Measurements from ENCODE around the gene SPATA7.

The SPATA7 gene

GRCh38 chr14:88437658-88438057 is 52.2 kb downstream of the SPATA7 start:
- DNase-seq (ENCODE audit: low spot score): no peak

GRCh38 chr14:88439088-88439487 is 53.6 kb downstream of the SPATA7 start:
- Histone ChIP-seq H2BK15ac (ENCODE audit: low read length) (no peak overlapping the region), H3K14ac (ENCODE audit: low read length) (no peak overlapping the region), H3K4ac (ENCODE audit: low read length) (no peak overlapping the region), H3K4me2 (ENCODE audit: insufficient read depth, low read length, poor library complexity, severe bottlenecking) (no peak overlapping the region), H2BK5ac (ENCODE audit: low read length) (no peak overlapping the region), H2AFZ (ENCODE audit: low read length) (no peak overlapping the region), H3K27ac (replicated peaks; ENCODE audit: low read length) (no peak overlapping the region), H3K9me3 (replicated peaks in 1 of 2; ENCODE audit: control insufficient read depth in 2 of 2, insufficient read depth in 1 of 2, low read depth in 1 of 2, low read length in 2 of 2) (no peaks in the 10 kb centered on the region), H4K8ac (ENCODE audit: low read depth, low read length) (no peak overlapping the region), H2BK12ac (ENCODE audit: low read length) (no peak overlapping the region), H2AK5ac (ENCODE audit: low read depth, low read length) (no peak overlapping the region), H3K27me3 (ENCODE audit: control insufficient read depth in 3 of 3, insufficient read depth in 3 of 3, low read depth in 1 of 3, low read length in 3 of 3) (no peaks in the 10 kb centered on the region), H3K23ac (ENCODE audit: low read depth, low read length, poor library complexity) (no peak overlapping the region), H3K36me3 (replicated peaks in 1 of 2; ENCODE audit: control insufficient read depth in 2 of 2, insufficient read depth in 2 of 2, low read length in 2 of 2) (peaks cover 3 to 8% of the 10 kb centered on the region in 2 donors), H3K79me1 (ENCODE audit: low read depth, low read length) (no peaks in the 10 kb centered on the region), H3K9ac (ENCODE audit: low read depth, low read length, poor library complexity) (no peak overlapping the region), H3K18ac (ENCODE audit: low read length) (no peak overlapping the region), H3K4me3 (ENCODE audit: low read length in 2 of 2) (no peak overlapping the region), H2BK120ac (ENCODE audit: low read depth, low read length) (no peak overlapping the region), H4K91ac (ENCODE audit: low read depth, low read length, poor library complexity) (no peak overlapping the region), H3K4me1 (ENCODE audit: control insufficient read depth in 2 of 2, insufficient read depth in 1 of 2, low read depth in 1 of 2, low read length in 2 of 2) (no peaks in the 10 kb centered on the region)
- WGBS, 2 donors (ENCODE audit: extremely low coverage in 2 of 2, insufficient read length in 2 of 2, insufficient replicate concordance in 1 of 2): no CpG with 5 or more reads among the region's 2 CpGs
- DNase-seq (ENCODE audit: low spot score): no peak

More at GRCh38 chr14:88437658-88438057, 52.2 kb downstream of the SPATA7 start:
- no peak overlapping the region for H3K18ac ChIP-seq (ENCODE audit: low read length)
- H2AFZ ChIP-seq (ENCODE audit: low read length): no peak overlapping the region
- no peak overlapping the region for H3K9ac ChIP-seq (ENCODE audit: low read depth, low read length, poor library complexity)
- H3K14ac ChIP-seq (ENCODE audit: low read length): no peak overlapping the region
- no peak overlapping the region for H3K23ac ChIP-seq (ENCODE audit: low read depth, low read length, poor library complexity)
- H2BK12ac ChIP-seq (ENCODE audit: low read length): no peak overlapping the region
- H3K4me2 ChIP-seq (ENCODE audit: insufficient read depth, low read length, poor library complexity, severe bottlenecking): no peak overlapping the region
- no peak overlapping the region for H3K4ac ChIP-seq (ENCODE audit: low read length)
- H2BK5ac ChIP-seq (ENCODE audit: low read length): no peak overlapping the region
- no peak overlapping the region for H2BK15ac ChIP-seq (ENCODE audit: low read length)
- H4K8ac ChIP-seq (ENCODE audit: low read depth, low read length): no peak overlapping the region
- no CpG with 5 or more reads among the region's 5 CpGs for WGBS, 2 donors (ENCODE audit: extremely low coverage in 2 of 2, insufficient read length in 2 of 2, insufficient replicate concordance in 1 of 2)
- no peak overlapping the region for H3K4me3 ChIP-seq (ENCODE audit: low read length in 2 of 2)
- no peaks in the 10 kb centered on the region for H3K9me3 ChIP-seq (replicated peaks in 1 of 2; ENCODE audit: control insufficient read depth in 2 of 2, insufficient read depth in 1 of 2, low read depth in 1 of 2, low read length in 2 of 2)
- no peaks in the 10 kb centered on the region for H3K79me1 ChIP-seq (ENCODE audit: low read depth, low read length)
- H2BK120ac ChIP-seq (ENCODE audit: low read depth, low read length): no peak overlapping the region
- peaks cover 3 to 8% of the 10 kb centered on the region in 2 donors for H3K36me3 ChIP-seq (replicated peaks in 1 of 2; ENCODE audit: control insufficient read depth in 2 of 2, insufficient read depth in 2 of 2, low read length in 2 of 2)
- no peaks in the 10 kb centered on the region for H3K4me1 ChIP-seq (ENCODE audit: control insufficient read depth in 2 of 2, insufficient read depth in 1 of 2, low read depth in 1 of 2, low read length in 2 of 2)
- no peak overlapping the region for H3K27ac ChIP-seq (replicated peaks; ENCODE audit: low read length)
- no peak overlapping the region for H2AK5ac ChIP-seq (ENCODE audit: low read depth, low read length)
- no peak overlapping the region for H4K91ac ChIP-seq (ENCODE audit: low read depth, low read length, poor library complexity)
- no peaks in the 10 kb centered on the region for H3K27me3 ChIP-seq (ENCODE audit: control insufficient read depth in 3 of 3, insufficient read depth in 3 of 3, low read depth in 1 of 3, low read length in 3 of 3)

GRCh38 chr14:88452231-88452630 is 66.8 kb downstream of the SPATA7 start:
- Histone ChIP-seq H2BK120ac (ENCODE audit: low read depth, low read length) (no peak overlapping the region), H3K36me3 (replicated peaks in 1 of 2; ENCODE audit: control insufficient read depth in 2 of 2, insufficient read depth in 2 of 2, low read length in 2 of 2) (peaks cover 2 to 5% of the 10 kb centered on the region in 2 donors), H3K4me2 (ENCODE audit: insufficient read depth, low read length, poor library complexity, severe bottlenecking) (no peak overlapping the region), H2AFZ (ENCODE audit: low read length) (no peak overlapping the region), H3K27ac (replicated peaks; ENCODE audit: low read length) (no peak overlapping the region), H2AK5ac (ENCODE audit: low read depth, low read length) (no peak overlapping the region), H3K4ac (ENCODE audit: low read length) (no peak overlapping the region), H3K23ac (ENCODE audit: low read depth, low read length, poor library complexity) (no peak overlapping the region), H3K14ac (ENCODE audit: low read length) (no peak overlapping the region), H4K91ac (ENCODE audit: low read depth, low read length, poor library complexity) (no peak overlapping the region), H3K4me1 (ENCODE audit: control insufficient read depth in 2 of 2, insufficient read depth in 1 of 2, low read depth in 1 of 2, low read length in 2 of 2) (no peaks in the 10 kb centered on the region), H2BK12ac (ENCODE audit: low read length) (no peak overlapping the region), H3K4me3 (ENCODE audit: low read length in 2 of 2) (no peak overlapping the region), H4K8ac (ENCODE audit: low read depth, low read length) (no peak overlapping the region), H3K9me3 (replicated peaks in 1 of 2; ENCODE audit: control insufficient read depth in 2 of 2, insufficient read depth in 1 of 2, low read depth in 1 of 2, low read length in 2 of 2) (no peaks in the 10 kb centered on the region), H3K79me1 (ENCODE audit: low read depth, low read length) (no peaks in the 10 kb centered on the region), H2BK15ac (ENCODE audit: low read length) (no peak overlapping the region), H3K27me3 (ENCODE audit: control insufficient read depth in 3 of 3, insufficient read depth in 3 of 3, low read depth in 1 of 3, low read length in 3 of 3) (no peaks in the 10 kb centered on the region), H2BK5ac (ENCODE audit: low read length) (no peak overlapping the region), H3K9ac (ENCODE audit: low read depth, low read length, poor library complexity) (no peak overlapping the region), H3K18ac (ENCODE audit: low read length) (no peak overlapping the region)
- WGBS, 2 donors (ENCODE audit: extremely low coverage in 2 of 2, insufficient read length in 2 of 2, insufficient replicate concordance in 1 of 2): no CpG with 5 or more reads among the region's 4 CpGs
- DNase-seq (ENCODE audit: low spot score): no peak

- Histone ChIP-seq H3K4me1 (ENCODE audit: control insufficient read depth in 2 of 2, insufficient read depth in 1 of 2, low read depth in 1 of 2, low read length in 2 of 2) (no peaks in the 10 kb centered on the region), H4K8ac (ENCODE audit: low read depth, low read length) (no peak overlapping the region), H3K9me3 (replicated peaks in 1 of 2; ENCODE audit: control insufficient read depth in 2 of 2, insufficient read depth in 1 of 2, low read depth in 1 of 2, low read length in 2 of 2) (no peaks in the 10 kb centered on the region), H3K79me1 (ENCODE audit: low read depth, low read length) (no peaks in the 10 kb centered on the region), H3K14ac (ENCODE audit: low read length) (no peak overlapping the region), H2AFZ (ENCODE audit: low read length) (no peak overlapping the region), H3K36me3 (replicated peaks in 1 of 2; ENCODE audit: control insufficient read depth in 2 of 2, insufficient read depth in 2 of 2, low read length in 2 of 2) (peaks cover 2 to 5% of the 10 kb centered on the region in 2 donors), H2AK5ac (ENCODE audit: low read depth, low read length) (no peak overlapping the region), H3K4ac (ENCODE audit: low read length) (no peak overlapping the region), H3K18ac (ENCODE audit: low read length) (no peak overlapping the region), H3K4me3 (ENCODE audit: low read length in 2 of 2) (no peak overlapping the region), H2BK5ac (ENCODE audit: low read length) (no peak overlapping the region), H3K4me2 (ENCODE audit: insufficient read depth, low read length, poor library complexity, severe bottlenecking) (no peak overlapping the region), H3K27ac (replicated peaks; ENCODE audit: low read length) (no peak overlapping the region), H3K23ac (ENCODE audit: low read depth, low read length, poor library complexity) (no peak overlapping the region), H4K91ac (ENCODE audit: low read depth, low read length, poor library complexity) (no peak overlapping the region), H2BK120ac (ENCODE audit: low read depth, low read length) (no peak overlapping the region), H3K27me3 (ENCODE audit: control insufficient read depth in 3 of 3, insufficient read depth in 3 of 3, low read depth in 1 of 3, low read length in 3 of 3) (no peaks in the 10 kb centered on the region), H2BK15ac (ENCODE audit: low read length) (no peak overlapping the region), H3K9ac (ENCODE audit: low read depth, low read length, poor library complexity) (no peak overlapping the region), H2BK12ac (ENCODE audit: low read length) (no peak overlapping the region)
- no peak for DNase-seq (ENCODE audit: low spot score)
- no CpG with 5 or more reads among the region's 2 CpGs for WGBS, 2 donors (ENCODE audit: extremely low coverage in 2 of 2, insufficient read length in 2 of 2, insufficient replicate concordance in 1 of 2)
Observed at GRCh38 chr14:88454886-88455285, 69.4 kb downstream of the SPATA7 start.

Measured in neuronal stem cell (in vitro differentiated cells).